ENCODE data around the gene SRXN1.

Gene SRXN1

GRCh38 chr20:650281-650680 is 2.7 kb downstream of the SRXN1 start:
- no peak overlapping the region for H3K4me3 ChIP-seq (ENCODE audit: low read depth, low read length)
- DNase-seq (ENCODE audit: low read depth) = no peak
- TF ChIP-seq CTCF (IDR thresholded peaks at IDR 0.05; ENCODE audit: low read depth, low read length, missing control alignments) = no peak

GRCh38 chr20:647479-648019 is 5.5 kb downstream of the SRXN1 start:
- no peak for TF ChIP-seq CTCF (IDR thresholded peaks at IDR 0.05; ENCODE audit: low read depth, low read length, missing control alignments)
- no peak for DNase-seq (ENCODE audit: low read depth)

GRCh38 chr20:646868-647233 is 6.1 kb downstream of the SRXN1 start:
- H3K4me3 ChIP-seq (ENCODE audit: low read depth, low read length) = no peak overlapping the region
- TF ChIP-seq CTCF (IDR thresholded peaks at IDR 0.05; ENCODE audit: low read depth, low read length, missing control alignments) = no peak
- DNase-seq (ENCODE audit: low read depth) = no peak

More at GRCh38 chr20:647479-648019, 5.5 kb downstream of the SRXN1 start:
- no peak overlapping the region for H3K4me3 ChIP-seq (ENCODE audit: low read depth, low read length)

GRCh38 chr20:646107-646867 is 6.7 kb downstream of the SRXN1 start:
- no peak for TF ChIP-seq CTCF (IDR thresholded peaks at IDR 0.05; ENCODE audit: low read depth, low read length, missing control alignments)
- no peak for DNase-seq (ENCODE audit: low read depth)
- H3K4me3 ChIP-seq (ENCODE audit: low read depth, low read length) = no peak overlapping the region

- peak; percentile 30 for DNase-seq (ENCODE audit: low read depth)
- peak; percentile 97 for TF ChIP-seq CTCF (IDR thresholded peaks at IDR 0.05; ENCODE audit: low read depth, low read length, missing control alignments)
Observed at GRCh38 chr20:645318-646106, 7.5 kb downstream of the SRXN1 start.

GRCh38 chr20:644692-645317 is 8.2 kb downstream of the SRXN1 start:
- no peak for TF ChIP-seq CTCF (IDR thresholded peaks at IDR 0.05; ENCODE audit: low read depth, low read length, missing control alignments)
- no peak for DNase-seq (ENCODE audit: low read depth)
- H3K4me3 ChIP-seq (ENCODE audit: low read depth, low read length) = no peak overlapping the region

More at GRCh38 chr20:645318-646106, 7.5 kb downstream of the SRXN1 start:
- no peak overlapping the region for H3K4me3 ChIP-seq (ENCODE audit: low read depth, low read length)

All from GM12864 (cell line).